ENCODE measurements around the gene MOB3B. TPM values are rescaled to one million over a fixed set of nuclear protein-coding genes. Genes with fewer than 3 reads are reported as not detected.

Gene MOB3B
- total RNA-seq, 1 donor = 0.43 TPM

GRCh38 chr9:27367921-27368315, 161.7 kb downstream of the MOB3B start:
- TF ChIP-seq CTCF (IDR thresholded peaks at IDR 0.05; ENCODE audit: insufficient read depth, low read depth, low read length) = no peak
- no peak overlapping the region for H3K4me3 ChIP-seq (ENCODE audit: low read depth, low read length)
- peak; percentile 92 for DNase-seq (ENCODE audit: low read depth)

GRCh38 chr9:27367175-27367798, 162.3 kb downstream of the MOB3B start:
- no peak for TF ChIP-seq CTCF (IDR thresholded peaks at IDR 0.05; ENCODE audit: insufficient read depth, low read depth, low read length)
- peak; percentile 59 for DNase-seq (ENCODE audit: low read depth)
- no peak overlapping the region for H3K4me3 ChIP-seq (ENCODE audit: low read depth, low read length)

- H3K4me3 ChIP-seq (ENCODE audit: low read depth, low read length) = no peak overlapping the region
- no peak for DNase-seq (ENCODE audit: low read depth)
- no peak for TF ChIP-seq CTCF (IDR thresholded peaks at IDR 0.05; ENCODE audit: insufficient read depth, low read depth, low read length)
Observed at GRCh38 chr9:27365707-27366376, 163.8 kb downstream of the MOB3B start.

- no peak for DNase-seq (ENCODE audit: low read depth)
- no peak overlapping the region for H3K4me3 ChIP-seq (ENCODE audit: low read depth, low read length)
- TF ChIP-seq CTCF (IDR thresholded peaks at IDR 0.05; ENCODE audit: insufficient read depth, low read depth, low read length) = no peak
Observed at GRCh38 chr9:27362447-27363210, 167.0 kb downstream of the MOB3B start.

GRCh38 chr9:27361492-27361891, 168.1 kb downstream of the MOB3B start:
- no peak for DNase-seq (ENCODE audit: low read depth)

GRCh38 chr9:27359763-27360162, 169.9 kb downstream of the MOB3B start:
- no peak for TF ChIP-seq CTCF (IDR thresholded peaks at IDR 0.05; ENCODE audit: insufficient read depth, low read depth, low read length)
- H3K4me3 ChIP-seq (ENCODE audit: low read depth, low read length) = no peak overlapping the region
- no peak for DNase-seq (ENCODE audit: low read depth)

More at GRCh38 chr9:27361492-27361891, 168.1 kb downstream of the MOB3B start:
- TF ChIP-seq CTCF (IDR thresholded peaks at IDR 0.05; ENCODE audit: insufficient read depth, low read depth, low read length) = no peak
- H3K4me3 ChIP-seq (ENCODE audit: low read depth, low read length) = no peak overlapping the region

All from fibroblast of villous mesenchyme (primary cell).